ENCODE results near the gene ARMC9. TPM values are rescaled to one million over a fixed set of nuclear protein-coding genes. Genes with fewer than 3 reads are reported as not detected.

ARMC9 gene
- total and polyA plus RNA-seq, 2 donors from 2014 or later: 7.3 to 18.2 TPM

DNA sequence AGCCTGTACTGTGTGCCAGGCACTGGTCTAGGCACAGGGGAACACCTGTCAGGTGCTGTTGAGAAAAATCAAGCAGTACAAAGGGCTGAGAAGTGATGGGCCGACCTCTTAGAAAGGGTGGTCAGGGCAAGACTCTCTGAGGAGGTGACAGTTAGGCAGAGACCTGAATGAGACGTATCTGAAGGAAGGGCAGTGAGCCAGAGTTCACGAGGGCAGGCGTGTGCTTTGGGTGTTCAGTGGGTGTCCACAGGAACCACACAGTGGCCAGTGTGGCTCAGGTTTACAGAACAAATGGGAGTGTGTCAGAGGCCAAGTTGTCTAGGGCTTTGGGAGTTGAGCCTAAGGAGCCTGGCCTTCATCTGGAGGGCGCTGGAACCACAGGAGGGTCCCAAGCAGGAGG lies 6.2 kb downstream of the ARMC9 start:
- H3K9me3 ChIP-seq (ENCODE audit: control insufficient read depth in 2 of 3, insufficient read depth in 1 of 3, low read length in 3 of 3): no peaks in the 10 kb centered on the region
- DNase-seq (no peak), FAIRE-seq (no peak)
- no peak overlapping the region for H3K4me3 ChIP-seq (ENCODE audit: low read length in 3 of 3)
- no peak overlapping the region for H3K9ac ChIP-seq (ENCODE audit: low read length in 3 of 3)
- H3K27ac ChIP-seq (ENCODE audit: low read depth in 2 of 2, low read length in 2 of 2): no peak overlapping the region
- TF ChIP-seq, protein P1, sequence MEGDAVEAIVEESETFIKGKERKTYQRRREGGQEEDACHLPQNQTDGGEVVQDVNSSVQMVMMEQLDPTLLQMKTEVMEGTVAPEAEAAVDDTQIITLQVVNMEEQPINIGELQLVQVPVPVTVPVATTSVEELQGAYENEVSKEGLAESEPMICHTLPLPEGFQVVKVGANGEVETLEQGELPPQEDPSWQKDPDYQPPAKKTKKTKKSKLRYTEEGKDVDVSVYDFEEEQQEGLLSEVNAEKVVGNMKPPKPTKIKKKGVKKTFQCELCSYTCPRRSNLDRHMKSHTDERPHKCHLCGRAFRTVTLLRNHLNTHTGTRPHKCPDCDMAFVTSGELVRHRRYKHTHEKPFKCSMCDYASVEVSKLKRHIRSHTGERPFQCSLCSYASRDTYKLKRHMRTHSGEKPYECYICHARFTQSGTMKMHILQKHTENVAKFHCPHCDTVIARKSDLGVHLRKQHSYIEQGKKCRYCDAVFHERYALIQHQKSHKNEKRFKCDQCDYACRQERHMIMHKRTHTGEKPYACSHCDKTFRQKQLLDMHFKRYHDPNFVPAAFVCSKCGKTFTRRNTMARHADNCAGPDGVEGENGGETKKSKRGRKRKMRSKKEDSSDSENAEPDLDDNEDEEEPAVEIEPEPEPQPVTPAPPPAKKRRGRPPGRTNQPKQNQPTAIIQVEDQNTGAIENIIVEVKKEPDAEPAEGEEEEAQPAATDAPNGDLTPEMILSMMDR (IDR thresholded peaks at IDR 0.05; ENCODE audit: borderline replicate concordance, extremely low read depth, insufficient read depth): no peak
- peaks cover 0 to 6% (median 2%) of the 10 kb centered on the region in 3 donors for H3K36me3 ChIP-seq (ENCODE audit: control insufficient read depth in 2 of 3, insufficient read depth in 3 of 3, low read length in 3 of 3)
- no peaks in the 10 kb centered on the region for H3K27me3 ChIP-seq (ENCODE audit: control insufficient read depth, insufficient read depth, low read length)
- intact Hi-C loops (cut with DNase I): no loop called here
- H3K4me1 ChIP-seq (ENCODE audit: control insufficient read depth in 2 of 3, insufficient read depth in 2 of 3, low read depth in 1 of 3, low read length in 3 of 3): no peaks in the 10 kb centered on the region

DNA sequence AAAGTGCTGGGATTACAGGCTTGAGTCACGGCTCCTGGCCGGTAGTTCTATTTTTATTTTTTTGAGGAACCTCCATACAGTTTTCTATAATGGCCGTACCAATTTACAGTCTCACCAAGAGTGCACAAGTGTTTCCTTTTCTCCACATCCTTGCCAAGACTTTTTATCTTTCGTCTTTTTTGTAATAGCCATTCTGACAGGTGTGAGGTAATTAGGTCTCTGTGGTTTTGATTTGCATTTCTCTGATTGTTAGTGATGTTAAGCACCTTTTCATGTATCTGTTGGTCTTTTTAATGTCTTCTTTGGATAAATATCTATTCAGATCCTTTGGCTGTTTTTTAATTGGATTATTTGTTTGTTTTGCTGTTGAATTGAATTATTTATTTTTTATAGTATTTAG lies 9.3 kb downstream of the ARMC9 start:
- Histone ChIP-seq H3K4me1 (ENCODE audit: control insufficient read depth in 2 of 3, insufficient read depth in 2 of 3, low read depth in 1 of 3, low read length in 3 of 3) (no peaks in the 10 kb centered on the region), H3K27ac (ENCODE audit: low read depth in 2 of 2, low read length in 2 of 2) (no peak overlapping the region), H3K36me3 (ENCODE audit: control insufficient read depth in 2 of 3, insufficient read depth in 3 of 3, low read length in 3 of 3) (peaks cover 0 to 21% (median 5%) of the 10 kb centered on the region in 3 donors), H3K27me3 (ENCODE audit: control insufficient read depth, insufficient read depth, low read length) (no peaks in the 10 kb centered on the region), H3K9ac (ENCODE audit: low read length in 3 of 3) (no peak overlapping the region), H3K4me3 (ENCODE audit: low read length in 3 of 3) (no peak overlapping the region), H3K9me3 (ENCODE audit: control insufficient read depth in 2 of 3, insufficient read depth in 1 of 3, low read length in 3 of 3) (no peaks in the 10 kb centered on the region)
- intact Hi-C loops (cut with DNase I): no loop called here
- DNase-seq (no peak), FAIRE-seq (no peak)
- TF ChIP-seq, protein P1 (IDR thresholded peaks at IDR 0.05; ENCODE audit: borderline replicate concordance, extremely low read depth, insufficient read depth): no peak

DNA sequence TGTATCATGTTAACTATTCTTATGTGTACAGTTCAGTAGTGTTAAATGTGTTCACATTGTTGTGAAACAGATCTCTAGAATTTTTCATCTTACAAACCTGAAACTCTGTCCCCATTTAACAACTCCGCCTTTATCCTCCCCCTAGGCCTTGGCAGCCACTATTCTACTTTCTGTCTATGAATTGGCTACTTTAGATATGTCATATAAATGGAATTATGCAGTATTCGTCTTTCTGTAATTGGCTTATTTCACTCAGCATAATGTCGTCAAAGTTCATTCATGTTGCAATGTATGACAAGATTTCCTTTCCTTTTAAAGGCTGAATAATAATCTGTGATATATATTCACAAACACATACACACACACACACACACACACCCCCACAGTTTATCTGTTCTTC lies 12.4 kb downstream of the ARMC9 start:
- Histone ChIP-seq H3K9me3 (ENCODE audit: control insufficient read depth in 2 of 3, insufficient read depth in 1 of 3, low read length in 3 of 3) (no peaks in the 10 kb centered on the region), H3K36me3 (ENCODE audit: control insufficient read depth in 2 of 3, insufficient read depth in 3 of 3, low read length in 3 of 3) (peaks cover 0 to 26% (median 5%) of the 10 kb centered on the region in 3 donors), H3K9ac (ENCODE audit: low read length in 3 of 3) (no peak overlapping the region), H3K27me3 (ENCODE audit: control insufficient read depth, insufficient read depth, low read length) (no peaks in the 10 kb centered on the region), H3K27ac (ENCODE audit: low read depth in 2 of 2, low read length in 2 of 2) (no peak overlapping the region), H3K4me1 (ENCODE audit: control insufficient read depth in 2 of 3, insufficient read depth in 2 of 3, low read depth in 1 of 3, low read length in 3 of 3) (no peaks in the 10 kb centered on the region), H3K4me3 (ENCODE audit: low read length in 3 of 3) (no peak overlapping the region)
- FAIRE-seq (no peak), DNase-seq (no peak)
- intact Hi-C loops (cut with DNase I): no loop called here
- TF ChIP-seq, protein P1 (IDR thresholded peaks at IDR 0.05; ENCODE audit: borderline replicate concordance, extremely low read depth, insufficient read depth): no peak

DNA sequence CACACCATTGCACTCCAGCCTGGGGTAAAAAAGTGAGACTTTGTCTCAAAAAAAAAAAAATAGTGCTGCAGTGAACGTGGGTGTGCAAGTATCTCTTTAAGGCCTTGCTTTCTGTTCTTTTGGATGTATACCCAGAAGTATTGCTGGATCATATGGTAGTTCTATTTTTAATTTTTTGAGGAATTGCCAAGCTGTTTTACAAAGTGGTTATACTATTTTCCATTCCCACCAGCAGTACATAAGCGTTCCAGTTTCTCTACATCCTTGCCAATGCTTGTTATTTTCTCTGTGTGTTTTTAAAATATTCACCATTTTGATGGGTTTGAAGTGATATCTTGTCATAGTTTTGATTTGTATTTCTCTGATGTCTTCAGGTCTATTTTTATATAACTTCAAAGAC lies 13.1 kb downstream of the ARMC9 start:
- DNase-seq (no peak), FAIRE-seq (no peak)
- TF ChIP-seq, protein P1 (IDR thresholded peaks at IDR 0.05; ENCODE audit: borderline replicate concordance, extremely low read depth, insufficient read depth): no peak
- Histone ChIP-seq H3K27me3 (ENCODE audit: control insufficient read depth, insufficient read depth, low read length) (no peaks in the 10 kb centered on the region), H3K4me1 (ENCODE audit: control insufficient read depth in 2 of 3, insufficient read depth in 2 of 3, low read depth in 1 of 3, low read length in 3 of 3) (no peaks in the 10 kb centered on the region), H3K36me3 (ENCODE audit: control insufficient read depth in 2 of 3, insufficient read depth in 3 of 3, low read length in 3 of 3) (peaks cover 1 to 27% (median 5%) of the 10 kb centered on the region in 3 donors), H3K9me3 (ENCODE audit: control insufficient read depth in 2 of 3, insufficient read depth in 1 of 3, low read length in 3 of 3) (no peaks in the 10 kb centered on the region), H3K4me3 (ENCODE audit: low read length in 3 of 3) (no peak overlapping the region), H3K9ac (ENCODE audit: low read length in 3 of 3) (no peak overlapping the region), H3K27ac (ENCODE audit: low read depth in 2 of 2, low read length in 2 of 2) (no peak overlapping the region)
- intact Hi-C loops (cut with DNase I): no loop called here
